LoVo (cell line): ENCODE data around the gene LALBA.
"Not testable (repeated sequence)": the region's sequence is repeated elsewhere in the genome, so short reads cannot be mapped to it uniquely, and the experiment has no call there.

Experiments
- DNase-seq: peaks from one replicate; pipeline ENCODE4 v3.0.0-alpha.2; 2016; ENCODE audit warnings: low spot score

The LALBA gene

GRCh38 chr12:48527891-48528670, 41.8 kb downstream of the LALBA start:
- no peak for DNase-seq

- DNase-seq = no peak
Observed at GRCh38 chr12:48525332-48525731, 44.5 kb downstream of the LALBA start, which contains the start of gene OR8S1. Gene OR8S1 (plus strand): TSS chr12:48525632. CDS start chr12:48525632, 0 bp downstream.

GRCh38 chr12:48520381-48520780, 49.5 kb downstream of the LALBA start:
- DNase-seq = not testable (repeated sequence)
